LNCaP clone FGC (cell line): ENCODE measurements around the gene WDR48.

Experiments used
- DNase-seq: peaks from one replicate; pipeline ENCODE4 v3.0.0-alpha.2; 2011; ENCODE audit warnings: low read depth
- H3K4me3 ChIP-seq: 2 replicates; pipeline ENCODE4 v1.5.1; 2011; ENCODE audit warnings: mild to moderate bottlenecking, low read depth, low read length, control low read depth
- TF ChIP-seq, protein P1 (sequence below): IDR thresholded peaks from 2 replicates; pipeline ENCODE4 v1.5.1; 2012; ENCODE audit warnings: mild to moderate bottlenecking; ENCODE audit not compliant: control insufficient read depth, insufficient read depth; ENCODE audit errors: extremely low read depth

WDR48 gene

DNA sequence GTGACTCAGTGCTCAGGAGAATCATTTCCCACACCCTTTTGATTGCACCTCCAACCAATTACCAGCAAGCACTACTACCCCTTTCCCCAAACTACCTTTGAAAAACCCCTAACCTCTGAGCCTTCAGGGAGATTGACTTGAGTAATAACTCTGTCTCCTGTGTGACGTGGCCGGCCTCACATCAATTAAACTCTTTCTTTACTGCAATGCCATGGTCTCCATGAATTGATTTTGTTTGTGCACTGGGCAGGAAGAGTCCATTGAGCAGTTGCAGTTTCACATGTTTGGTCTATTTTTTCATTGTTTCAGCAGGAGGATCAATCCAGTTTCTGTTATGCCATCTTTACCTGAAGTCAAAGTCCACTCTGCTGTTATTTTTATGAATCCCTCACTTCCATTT is 32.5 kb upstream of the WDR48 start:
- no peak for DNase-seq
- TF ChIP-seq, protein P1, sequence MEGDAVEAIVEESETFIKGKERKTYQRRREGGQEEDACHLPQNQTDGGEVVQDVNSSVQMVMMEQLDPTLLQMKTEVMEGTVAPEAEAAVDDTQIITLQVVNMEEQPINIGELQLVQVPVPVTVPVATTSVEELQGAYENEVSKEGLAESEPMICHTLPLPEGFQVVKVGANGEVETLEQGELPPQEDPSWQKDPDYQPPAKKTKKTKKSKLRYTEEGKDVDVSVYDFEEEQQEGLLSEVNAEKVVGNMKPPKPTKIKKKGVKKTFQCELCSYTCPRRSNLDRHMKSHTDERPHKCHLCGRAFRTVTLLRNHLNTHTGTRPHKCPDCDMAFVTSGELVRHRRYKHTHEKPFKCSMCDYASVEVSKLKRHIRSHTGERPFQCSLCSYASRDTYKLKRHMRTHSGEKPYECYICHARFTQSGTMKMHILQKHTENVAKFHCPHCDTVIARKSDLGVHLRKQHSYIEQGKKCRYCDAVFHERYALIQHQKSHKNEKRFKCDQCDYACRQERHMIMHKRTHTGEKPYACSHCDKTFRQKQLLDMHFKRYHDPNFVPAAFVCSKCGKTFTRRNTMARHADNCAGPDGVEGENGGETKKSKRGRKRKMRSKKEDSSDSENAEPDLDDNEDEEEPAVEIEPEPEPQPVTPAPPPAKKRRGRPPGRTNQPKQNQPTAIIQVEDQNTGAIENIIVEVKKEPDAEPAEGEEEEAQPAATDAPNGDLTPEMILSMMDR, result no peak
- H3K4me3 ChIP-seq, result no peak overlapping the region

DNA sequence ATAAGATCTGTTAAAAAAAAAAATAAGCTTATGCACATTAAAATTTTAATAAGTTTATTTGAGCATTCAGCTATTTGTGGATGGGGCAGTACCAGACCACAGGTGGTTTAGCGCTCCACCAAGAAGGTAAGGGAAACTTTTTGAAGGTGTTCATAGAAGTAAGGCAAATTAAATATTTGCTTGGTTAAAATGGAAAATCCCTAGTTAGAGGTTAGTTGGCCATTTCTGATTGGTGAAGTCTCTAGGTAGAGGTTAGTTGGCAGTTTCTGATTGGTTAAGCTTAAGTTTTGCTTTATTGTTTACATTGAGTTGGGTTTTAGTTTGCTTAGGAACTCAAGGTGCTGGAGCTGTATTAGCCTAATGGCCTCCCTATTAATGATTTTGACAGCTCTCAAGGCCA is 30.8 kb upstream of the WDR48 start:
- no peak for DNase-seq
- no peak overlapping the region for H3K4me3 ChIP-seq
- TF ChIP-seq, protein P1, result no peak

DNA sequence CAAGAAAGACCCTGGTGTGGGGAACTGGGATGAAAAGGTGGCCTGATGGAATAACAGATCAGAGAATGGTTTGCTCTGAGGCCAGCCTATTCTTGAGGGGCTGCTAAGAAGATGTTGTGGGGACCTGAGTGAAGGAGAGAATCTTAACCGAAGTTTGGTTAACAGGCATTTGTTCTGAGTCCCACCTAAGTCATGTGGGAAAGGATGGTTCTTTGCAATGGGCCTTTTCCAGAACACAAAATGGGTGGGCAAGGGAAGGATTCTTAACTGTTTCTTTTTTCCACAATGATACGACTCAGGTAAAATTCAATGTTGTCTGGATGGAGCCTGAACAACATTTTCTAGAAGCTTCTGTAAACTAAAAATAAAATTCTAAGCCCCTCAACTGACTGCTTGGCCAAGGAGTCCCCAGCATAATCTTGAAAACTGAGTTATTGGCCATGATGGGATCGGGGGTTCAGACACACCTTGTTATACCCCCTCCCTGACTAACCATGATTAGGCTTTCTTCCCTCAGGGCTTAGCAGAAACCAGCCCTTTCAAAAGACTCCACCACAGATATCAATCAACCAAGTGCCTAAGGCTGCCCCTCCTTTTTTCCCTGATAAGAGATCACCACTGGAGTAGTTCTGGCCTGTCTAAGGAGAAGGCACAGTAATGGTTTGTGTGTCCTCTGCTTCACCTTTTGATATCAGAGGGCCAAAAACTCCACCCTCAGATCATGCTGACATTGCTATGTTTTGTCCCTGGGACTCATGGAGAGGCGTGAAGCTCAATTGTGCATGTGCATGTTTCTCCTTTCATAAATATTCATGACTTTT is 30.1 kb upstream of the WDR48 start:
- H3K4me3 ChIP-seq, result no peak overlapping the region
- TF ChIP-seq, protein P1, result no peak
- DNase-seq, result no peak

DNA sequence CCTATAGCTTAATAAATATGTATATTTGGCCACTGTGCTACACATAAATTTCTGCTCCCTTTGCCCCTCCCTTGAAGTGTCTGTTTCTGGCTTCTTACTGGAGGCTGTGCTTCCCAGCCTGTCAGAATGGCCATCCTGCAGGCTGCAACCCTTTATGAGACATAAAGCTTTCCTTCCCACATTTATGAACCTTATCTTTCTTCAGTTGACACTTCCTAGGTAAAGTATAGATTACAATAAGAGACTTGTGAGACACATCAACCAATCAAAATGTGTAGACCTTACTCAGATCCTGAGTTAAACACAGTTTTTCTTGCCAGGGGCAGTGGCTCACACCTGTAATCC is 29.6 kb upstream of the WDR48 start:
- H3K4me3 ChIP-seq, result no peak overlapping the region
- no peak for DNase-seq
- TF ChIP-seq, protein P1, result no peak

DNA sequence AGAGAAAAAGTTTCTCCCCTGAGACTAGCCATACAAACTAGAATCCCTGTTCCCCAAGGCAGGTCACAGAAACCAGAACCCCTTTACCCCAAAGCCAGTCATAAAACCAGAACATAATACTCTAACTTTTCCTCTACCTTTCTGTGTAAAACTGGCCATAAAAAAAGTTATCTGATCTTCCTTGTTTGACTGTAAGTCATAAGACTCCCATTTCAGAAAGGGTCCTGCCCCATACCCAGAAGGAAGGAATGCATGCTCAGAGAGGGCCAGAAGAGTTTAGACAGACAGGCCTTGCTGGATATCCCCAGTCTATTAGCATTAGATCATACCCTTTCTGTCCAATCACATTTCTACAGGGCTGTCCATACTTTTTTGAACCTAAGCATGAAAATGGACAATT is 27.3 kb upstream of the WDR48 start:
- DNase-seq, result no peak
- TF ChIP-seq, protein P1, result no peak
- H3K4me3 ChIP-seq, result no peak overlapping the region

DNA sequence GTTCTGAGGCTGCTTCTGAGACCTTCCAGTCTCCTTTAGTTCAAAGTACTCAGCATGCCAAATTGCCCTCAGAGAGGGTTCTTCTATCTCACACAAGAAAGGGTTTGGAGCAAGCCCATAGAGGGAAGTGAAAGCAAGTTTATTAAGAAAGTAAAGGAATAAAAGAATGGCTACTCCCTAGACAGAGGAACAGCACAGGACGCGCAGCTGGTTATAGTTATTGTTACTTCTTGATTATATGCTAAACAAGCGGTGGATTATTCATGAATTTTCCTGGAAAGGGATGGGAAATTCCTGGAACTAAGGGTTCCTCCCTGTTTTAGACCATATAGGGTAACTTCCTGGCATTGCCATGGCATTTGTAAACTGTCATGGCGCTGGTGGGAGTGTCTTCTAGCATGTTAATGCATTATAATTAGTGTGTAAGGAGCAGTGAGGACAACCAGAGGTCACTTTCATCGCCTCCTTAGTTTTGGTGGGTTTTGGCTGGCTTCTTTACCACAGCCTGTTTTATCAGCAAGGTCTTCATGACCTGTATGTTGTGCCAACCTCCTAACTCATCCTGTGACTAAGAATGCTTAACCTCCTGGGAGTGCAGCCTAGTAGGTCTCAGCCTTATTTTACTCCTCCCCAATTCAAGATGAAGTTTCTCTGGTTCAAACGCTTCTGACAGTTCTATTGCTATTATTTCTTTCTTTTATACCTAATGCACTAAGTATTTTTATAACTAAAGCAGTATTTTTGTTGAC is 26.4 kb upstream of the WDR48 start:
- no peak for DNase-seq
- no peak overlapping the region for H3K4me3 ChIP-seq
- TF ChIP-seq, protein P1, result no peak
